ENCODE measurements around the gene BRCA1.
A peak's percentile ranks its signal among the peaks of the same experiment; 100 is the strongest.

Gene BRCA1

GRCh38 chr17:43033948-43034881 is 90.9 kb downstream of the BRCA1 start:
- H3K27me3 ChIP-seq (ENCODE audit: control insufficient read depth, insufficient read depth, low read length), result no peaks in the 10 kb centered on the region

GRCh38 chr17:43031666-43032065 is 93.5 kb downstream of the BRCA1 start:
- H3K4me3 ChIP-seq (ENCODE audit: low read depth, low read length), result no peak overlapping the region
- H3K9me3 ChIP-seq (ENCODE audit: control insufficient read depth, insufficient read depth, low read length), result no peaks in the 10 kb centered on the region
- peaks cover 57% of the 10 kb centered on the region for H3K4me1 ChIP-seq (ENCODE audit: control insufficient read depth, insufficient read depth, low read length)
- no peaks in the 10 kb centered on the region for H3K27me3 ChIP-seq (ENCODE audit: control insufficient read depth, insufficient read depth, low read length)
- peaks cover 24% of the 10 kb centered on the region for H3K36me3 ChIP-seq (ENCODE audit: control insufficient read depth, insufficient read depth, low read length)
- no peak overlapping the region for H3K9ac ChIP-seq (ENCODE audit: low read depth, low read length)
- H3K27ac ChIP-seq (ENCODE audit: low read depth, low read length), result no peak overlapping the region

More at GRCh38 chr17:43033948-43034881, 90.9 kb downstream of the BRCA1 start:
- no peaks in the 10 kb centered on the region for H3K9me3 ChIP-seq (ENCODE audit: control insufficient read depth, insufficient read depth, low read length)
- H3K9ac ChIP-seq (ENCODE audit: low read depth, low read length), result no peak overlapping the region; the same call in 1 of the 2 replicates
- H3K27ac ChIP-seq (ENCODE audit: low read depth, low read length), result peak overlapping the region; percentile 81
- peak overlapping the region; percentile 25; the same call in 1 of the 2 replicates for H3K4me3 ChIP-seq (ENCODE audit: low read depth, low read length)
- peaks cover 45% of the 10 kb centered on the region for H3K4me1 ChIP-seq (ENCODE audit: control insufficient read depth, insufficient read depth, low read length)
- peaks cover 1% of the 10 kb centered on the region for H3K36me3 ChIP-seq (ENCODE audit: control insufficient read depth, insufficient read depth, low read length)

GRCh38 chr17:43030137-43030767 is 94.9 kb downstream of the BRCA1 start:
- Histone ChIP-seq H3K4me3 (ENCODE audit: low read depth, low read length) (no peak overlapping the region), H3K27ac (ENCODE audit: low read depth, low read length) (no peak overlapping the region), H3K9me3 (ENCODE audit: control insufficient read depth, insufficient read depth, low read length) (no peaks in the 10 kb centered on the region), H3K27me3 (ENCODE audit: control insufficient read depth, insufficient read depth, low read length) (no peaks in the 10 kb centered on the region), H3K36me3 (ENCODE audit: control insufficient read depth, insufficient read depth, low read length) (peaks cover 24% of the 10 kb centered on the region), H3K9ac (ENCODE audit: low read depth, low read length) (no peak overlapping the region), H3K4me1 (ENCODE audit: control insufficient read depth, insufficient read depth, low read length) (peaks cover 47% of the 10 kb centered on the region)

- Histone ChIP-seq H3K27me3 (ENCODE audit: control insufficient read depth, insufficient read depth, low read length) (no peaks in the 10 kb centered on the region), H3K9ac (ENCODE audit: low read depth, low read length) (no peak overlapping the region), H3K36me3 (ENCODE audit: control insufficient read depth, insufficient read depth, low read length) (peaks cover 24% of the 10 kb centered on the region), H3K4me3 (ENCODE audit: low read depth, low read length) (no peak overlapping the region), H3K4me1 (ENCODE audit: control insufficient read depth, insufficient read depth, low read length) (peaks cover 28% of the 10 kb centered on the region), H3K9me3 (ENCODE audit: control insufficient read depth, insufficient read depth, low read length) (no peaks in the 10 kb centered on the region), H3K27ac (ENCODE audit: low read depth, low read length) (peak overlapping the region; percentile 70)
Observed at GRCh38 chr17:43028221-43028861, 96.8 kb downstream of the BRCA1 start.

GRCh38 chr17:43027091-43028032 is 97.8 kb downstream of the BRCA1 start:
- Histone ChIP-seq H3K27me3 (ENCODE audit: control insufficient read depth, insufficient read depth, low read length) (no peaks in the 10 kb centered on the region), H3K4me3 (ENCODE audit: low read depth, low read length) (peak overlapping the region; percentile 18), H3K9ac (ENCODE audit: low read depth, low read length) (no peak overlapping the region), H3K36me3 (ENCODE audit: control insufficient read depth, insufficient read depth, low read length) (peaks cover 24% of the 10 kb centered on the region), H3K4me1 (ENCODE audit: control insufficient read depth, insufficient read depth, low read length) (peaks cover 28% of the 10 kb centered on the region), H3K9me3 (ENCODE audit: control insufficient read depth, insufficient read depth, low read length) (no peaks in the 10 kb centered on the region), H3K27ac (ENCODE audit: low read depth, low read length) (peak overlapping the region; percentile 70)

- peak overlapping the region; percentile 70 for H3K27ac ChIP-seq (ENCODE audit: low read depth, low read length)
- H3K4me1 ChIP-seq (ENCODE audit: control insufficient read depth, insufficient read depth, low read length), result peaks cover 26% of the 10 kb centered on the region
- peaks cover 24% of the 10 kb centered on the region for H3K36me3 ChIP-seq (ENCODE audit: control insufficient read depth, insufficient read depth, low read length)
- 0 out of 2 replicates have a peak overlapping the region, but pooled peaks have one; percentile 18 for H3K4me3 ChIP-seq (ENCODE audit: low read depth, low read length)
- H3K9me3 ChIP-seq (ENCODE audit: control insufficient read depth, insufficient read depth, low read length), result no peaks in the 10 kb centered on the region
- H3K27me3 ChIP-seq (ENCODE audit: control insufficient read depth, insufficient read depth, low read length), result no peaks in the 10 kb centered on the region
- H3K9ac ChIP-seq (ENCODE audit: low read depth, low read length), result no peak overlapping the region
Observed at GRCh38 chr17:43026595-43026994, 98.6 kb downstream of the BRCA1 start.

GRCh38 chr17:43025766-43026537 is 99.2 kb downstream of the BRCA1 start:
- Histone ChIP-seq H3K36me3 (ENCODE audit: control insufficient read depth, insufficient read depth, low read length) (peaks cover 24% of the 10 kb centered on the region), H3K27me3 (ENCODE audit: control insufficient read depth, insufficient read depth, low read length) (no peaks in the 10 kb centered on the region), H3K27ac (ENCODE audit: low read depth, low read length) (no peak overlapping the region), H3K4me3 (ENCODE audit: low read depth, low read length) (peak overlapping the region; percentile 73), H3K4me1 (ENCODE audit: control insufficient read depth, insufficient read depth, low read length) (peaks cover 20% of the 10 kb centered on the region), H3K9me3 (ENCODE audit: control insufficient read depth, insufficient read depth, low read length) (no peaks in the 10 kb centered on the region), H3K9ac (ENCODE audit: low read depth, low read length) (no peak overlapping the region)

- peaks cover 24% of the 10 kb centered on the region for H3K36me3 ChIP-seq (ENCODE audit: control insufficient read depth, insufficient read depth, low read length)
- H3K4me1 ChIP-seq (ENCODE audit: control insufficient read depth, insufficient read depth, low read length), result peaks cover 22% of the 10 kb centered on the region
- H3K9me3 ChIP-seq (ENCODE audit: control insufficient read depth, insufficient read depth, low read length), result no peaks in the 10 kb centered on the region
- H3K27me3 ChIP-seq (ENCODE audit: control insufficient read depth, insufficient read depth, low read length), result no peaks in the 10 kb centered on the region
- peak overlapping the region; percentile 73 for H3K4me3 ChIP-seq (ENCODE audit: low read depth, low read length)
- no peak overlapping the region for H3K9ac ChIP-seq (ENCODE audit: low read depth, low read length)
- no peak overlapping the region for H3K27ac ChIP-seq (ENCODE audit: low read depth, low read length)
Observed at GRCh38 chr17:43025290-43025657, 99.9 kb downstream of the BRCA1 start.

- peak within 1 kb of the TSS; percentile 90 for H3K9ac ChIP-seq (ENCODE audit: low read depth, low read length)
- H3K27me3 ChIP-seq (ENCODE audit: control insufficient read depth, insufficient read depth, low read length), result no peaks in the 10 kb centered on the region
- H3K4me1 ChIP-seq (ENCODE audit: control insufficient read depth, insufficient read depth, low read length), result peaks cover 29% of the 10 kb centered on the region
- peak within 1 kb of the TSS; percentile 98 for H3K27ac ChIP-seq (ENCODE audit: low read depth, low read length)
- peaks cover 27% of the 10 kb centered on the region for H3K36me3 ChIP-seq (ENCODE audit: control insufficient read depth, insufficient read depth, low read length)
- H3K9me3 ChIP-seq (ENCODE audit: control insufficient read depth, insufficient read depth, low read length), result no peaks in the 10 kb centered on the region
- H3K4me3 ChIP-seq (ENCODE audit: low read depth, low read length), result peak within 1 kb of the TSS; percentile 94
Observed at GRCh38 chr17:43024407-43025289, 100.5 kb downstream of the BRCA1 start, which contains the start of gene RND2. Gene RND2, plus strand, starts transcription at chr17:43025231. Its CDS starts 117 bp downstream, at chr17:43025348.

Data from HUES48 (cell line).